ENCODE data around the gene TMC8.

GRCh38 chr17:78092794-78093324 is 37.7 kb upstream of the TMC8 start:
- TF ChIP-seq, protein P1, sequence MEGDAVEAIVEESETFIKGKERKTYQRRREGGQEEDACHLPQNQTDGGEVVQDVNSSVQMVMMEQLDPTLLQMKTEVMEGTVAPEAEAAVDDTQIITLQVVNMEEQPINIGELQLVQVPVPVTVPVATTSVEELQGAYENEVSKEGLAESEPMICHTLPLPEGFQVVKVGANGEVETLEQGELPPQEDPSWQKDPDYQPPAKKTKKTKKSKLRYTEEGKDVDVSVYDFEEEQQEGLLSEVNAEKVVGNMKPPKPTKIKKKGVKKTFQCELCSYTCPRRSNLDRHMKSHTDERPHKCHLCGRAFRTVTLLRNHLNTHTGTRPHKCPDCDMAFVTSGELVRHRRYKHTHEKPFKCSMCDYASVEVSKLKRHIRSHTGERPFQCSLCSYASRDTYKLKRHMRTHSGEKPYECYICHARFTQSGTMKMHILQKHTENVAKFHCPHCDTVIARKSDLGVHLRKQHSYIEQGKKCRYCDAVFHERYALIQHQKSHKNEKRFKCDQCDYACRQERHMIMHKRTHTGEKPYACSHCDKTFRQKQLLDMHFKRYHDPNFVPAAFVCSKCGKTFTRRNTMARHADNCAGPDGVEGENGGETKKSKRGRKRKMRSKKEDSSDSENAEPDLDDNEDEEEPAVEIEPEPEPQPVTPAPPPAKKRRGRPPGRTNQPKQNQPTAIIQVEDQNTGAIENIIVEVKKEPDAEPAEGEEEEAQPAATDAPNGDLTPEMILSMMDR (IDR thresholded peaks at IDR 0.05; ENCODE audit: insufficient read depth, low read length, poor library complexity, severe bottlenecking) = no peak
- TF ChIP-seq EZH2phosphoT487 (conservative IDR thresholded peaks at IDR 0.05; ENCODE audit: low read length) = no peak
